HEK293 (cell line): ENCODE results near the gene MATR3.

Experiments
- CTCF ChIP-seq: fragments of 450-650 bp; formaldehyde crosslinking; IDR thresholded peaks from 2 replicates; pipeline ENCODE4 v1.5.1; 2016; ENCODE audit warnings: missing biosample characterization, missing genetic modification characterization
- PATZ1 ChIP-seq: fragments of 450-650 bp; formaldehyde crosslinking; IDR thresholded peaks from 2 replicates; pipeline ENCODE4 v1.5.1; 2016; ENCODE audit warnings: missing biosample characterization, missing genetic modification characterization
- ZNF132 ChIP-seq: fragments of 450-650 bp; formaldehyde crosslinking; IDR thresholded peaks from 2 replicates; pipeline ENCODE4 v1.5.1; 2017; ENCODE audit warnings: missing biosample characterization, missing genetic modification characterization, borderline replicate concordance
- ZNF768 ChIP-seq: fragments of 450-650 bp; formaldehyde crosslinking; IDR thresholded peaks from 2 replicates; pipeline ENCODE4 v1.5.1; 2018; ENCODE audit warnings: missing biosample characterization, mild to moderate bottlenecking, missing genetic modification characterization

- TF ChIP-seq ZNF132 (tag by site-specific recombination) (no peak), ZNF768 (no peak), CTCF (tag by site-specific recombination) (no peak), PATZ1 (no peak)
Observed at GRCh38 chr5:139301808-139302499, 8.4 kb downstream of the MATR3 start.
